Psoas muscle (tissue), 8 donors: ENCODE results near the gene CHIA. TPM values are rescaled to one million over a fixed set of nuclear protein-coding genes. Genes with fewer than 3 reads are reported as not detected.

Experiments used
- ATAC-seq, 4 donors: fragments of 200-7000 bp; cut with Tn5 transposase; one replicate each; pipeline ENCODE4 v1.9.1; 2020; ENCODE audit warnings: moderate library complexity in 3 of 4, mild to moderate bottlenecking in 2 of 4
- DNase-seq, 2 donors: peaks; one replicate each; pipeline ENCODE4 v3.0.0-alpha.2; 2020
- H3K27ac ChIP-seq: fragments of 200-600 bp; one replicate; pipeline ENCODE4 v1.8.0; 2022
- H3K27me3 ChIP-seq, 3 donors: fragments of 200-600 bp in 1 of 3; one replicate each; pipeline versions ENCODE4 v1.6.1 to v1.8.0; 2013 to 2022; ENCODE audit warnings: low read length in 2 of 3, mild to moderate bottlenecking in 2 of 3, moderate library complexity in 1 of 3; ENCODE audit not compliant: insufficient read depth in 3 of 3
- H3K36me3 ChIP-seq, 2 donors: fragments of 200-600 bp in 1 of 2; one replicate each; pipeline versions ENCODE4 v1.6.1 to v1.8.0; 2013 to 2022; ENCODE audit warnings: low read depth in 1 of 2, mild to moderate bottlenecking in 1 of 2, moderate library complexity in 1 of 2; ENCODE audit not compliant: insufficient read depth in 1 of 2
- H3K4me1 ChIP-seq: fragments of 200-600 bp; one replicate; pipeline ENCODE4 v1.8.0; 2022
- H3K4me3 ChIP-seq: fragments of 200-600 bp; one replicate; pipeline ENCODE4 v1.8.0; 2022; ENCODE audit warnings: mild to moderate bottlenecking
- H3K9me3 ChIP-seq: fragments of 200-600 bp; one replicate; pipeline ENCODE4 v1.8.0; 2022
- CTCF ChIP-seq: fragments of 200-600 bp; IDR thresholded peaks from one replicate; pipeline ENCODE4 v1.8.0; 2022; ENCODE audit warnings: antibody characterized with exemption
- WGBS, 3 donors: extraction: QIAGEN DNeasy Blood & Tissue Kit; methylation state at CpG; one replicate each; pipeline versions ENCODE4 v1.1.6 to v1.1.7; 2013; 5-methylcytosine and 5-hydroxymethylcytosine counted together
- intact Hi-C, 2 donors: fragments of 100-400 bp; cut with DNase I; formaldehyde crosslinking; loops; one replicate each; pipeline versions ENCODE4 v1.11.0 to v1.14.2; 2022
- polyA plus RNA-seq, 3 donors: library from polyadenylated mRNA; stranded (reverse); fragments of 200-250 nt; gene quantifications; one replicate each; pipeline ENCODE4 v1.2.3, GENCODE V29; 2013
- total RNA-seq, 4 donors: library from RNA; stranded (reverse); fragmentation: NEBNext Ultra II Directional in 2 of 4; extraction: Animal tissue kit (Norgen Biotek cat#: 25700) in 2 of 4; gene quantifications; one replicate each; pipeline versions ENCODE4 v1.2.1 to v1.2.4, GENCODE V29; 2021 to 2023
- donor health status: healthy with polysubstance abuse.
- donor health status: DM: no; HTN: no; CAD: no; lungs with moderate emphysema.
- donor health status: Bipolar disorder and iron deficiency.
- donor health status: healthy.
- donor health status: DM: yes; HTN: yes; CAD: no.
- donor health status: DM: no; HTN: no; CAD: no.
- donor health status: DM: no; HTN: no; CAD: no.
- donor health status: DM: yes; HTN: yes; CAD: no.

CHIA gene
- total and polyA plus RNA-seq, 7 donors, result 0.04 to 0.27 TPM; not detected in 5

GRCh38 chr1:111267801-111268508, 22.7 kb upstream of the CHIA start:
- intact Hi-C loops, result no loop called here
- ATAC-seq, result no peak
- Histone ChIP-seq H3K4me1 (no peaks in the 10 kb centered on the region), H3K9me3 (no peaks in the 10 kb centered on the region), H3K27me3 (peaks cover 2 to 21% (median 6%) of the 10 kb centered on the region in 3 donors), H3K4me3 (no peak overlapping the region), H3K27ac (no peak overlapping the region), H3K36me3 (no peaks in the 10 kb centered on the region)
- no peak for DNase-seq
- WGBS, 3 donors, result 70 to 76% (median 70%) methylated on average over 4 of the region's 4 CpGs
- no peak for TF ChIP-seq CTCF

- Histone ChIP-seq H3K27me3 (peaks cover 2 to 21% (median 6%) of the 10 kb centered on the region in 3 donors), H3K9me3 (no peaks in the 10 kb centered on the region), H3K4me1 (no peaks in the 10 kb centered on the region), H3K4me3 (no peak overlapping the region), H3K36me3 (no peaks in the 10 kb centered on the region), H3K27ac (no peak overlapping the region)
- intact Hi-C loops, result no loop called here
- 90 to 94% (median 91%) methylated on average over 4 of the region's 4 CpGs for WGBS, 3 donors
- no peak for DNase-seq
- ATAC-seq, result no peak
- no peak for TF ChIP-seq CTCF
These were observed 20.7 kb upstream of the CHIA start for GRCh38 chr1:111269825-111270406.

- WGBS, 3 donors, result 6 to 9% (median 7%) methylated on average over 36 to 40 of the region's 40 CpGs
- DNase-seq, result peak in 1 of 2 donors; percentile 13
- peaks cover 2 to 21% (median 6%) of the 10 kb centered on the region in 3 donors for H3K27me3 ChIP-seq
These were observed 19.7 kb upstream of the CHIA start for GRCh38 chr1:111270771-111271463.

GRCh38 chr1:111271464-111271801, 19.2 kb upstream of the CHIA start:
- ATAC-seq (no peak), DNase-seq (no peak)
- H3K27me3 ChIP-seq, result peaks cover 2 to 21% (median 6%) of the 10 kb centered on the region in 3 donors
- WGBS, 3 donors, result 7 to 16% (median 9%) methylated on average over 16 of the region's 16 CpGs
- intact Hi-C loops, result no loop called here
- H3K36me3 ChIP-seq, result no peaks in the 10 kb centered on the region
- no peak overlapping the region for H3K4me3 ChIP-seq
- H3K27ac ChIP-seq, result no peak overlapping the region
- H3K4me1 ChIP-seq, result no peaks in the 10 kb centered on the region
- H3K9me3 ChIP-seq, result no peaks in the 10 kb centered on the region
- no peak for TF ChIP-seq CTCF

More at GRCh38 chr1:111270771-111271463, 19.7 kb upstream of the CHIA start:
- no peak for ATAC-seq
- Histone ChIP-seq H3K27ac (no peak overlapping the region), H3K36me3 (no peaks in the 10 kb centered on the region), H3K9me3 (no peaks in the 10 kb centered on the region), H3K4me3 (no peak overlapping the region), H3K4me1 (no peaks in the 10 kb centered on the region)
- no peak for TF ChIP-seq CTCF
- intact Hi-C loops, result no loop called here
